IMR-90 (cell line): Measurements from ENCODE around the gene STAT4. TPM values are rescaled to one million over a fixed set of nuclear protein-coding genes. Genes with fewer than 3 reads are reported as not detected.

Source experiments
- ATAC-seq: fragments of 200-7000 bp; cut with Tn5 transposase; 2 replicates; pipeline ENCODE4 v1.9.1; 2020; ENCODE audit warnings: low read depth, mild to moderate bottlenecking, moderate library complexity
- BruUV-seq: library from RNA; stranded (reverse); fragments of 400-500 nt; replicated peaks from 2 replicates; lab custom pipeline; 2021; lab: Mats Ljungman, UMichigan
- CTCF ChIA-PET: fragments of 300-600 bp; formaldehyde crosslinking; extraction: SDS; loops from one replicate; lab custom pipeline; 2021; ENCODE audit warnings: antibody characterized with exemption; lab: Yijun Ruan, JAX
- POLR2A ChIA-PET: fragments of 300-600 bp; sonication (Branson Sonifier 250); formaldehyde crosslinking; loops from one replicate; lab custom pipeline; 2022; ENCODE audit warnings: antibody characterized with exemption; ENCODE audit not compliant: unreplicated experiment; lab: Charles Lee
- DNase-seq: peaks from one replicate; pipeline ENCODE4 v3.0.0; 2013
- H2AFZ ChIP-seq: replicated peaks from 2 replicates; pipeline ENCODE3; 2013; ENCODE audit warnings: low read length, mild to moderate bottlenecking; ENCODE audit not compliant: poor library complexity
- H2AK5ac ChIP-seq: 2 replicates; pipeline ENCODE4 v1.6.1; 2013; ENCODE audit warnings: low read depth, low read length, inconsistent platforms
- H2AK9ac ChIP-seq: replicated peaks from 2 replicates; pipeline ENCODE3; 2013; ENCODE audit warnings: mild to moderate bottlenecking, low read depth, low read length, moderate library complexity; ENCODE audit not compliant: poor library complexity
- H2BK120ac ChIP-seq: 2 replicates; pipeline ENCODE4 v1.6.1; 2013; ENCODE audit warnings: low read depth, low read length, inconsistent platforms
- H2BK15ac ChIP-seq: 3 replicates; pipeline ENCODE4 v1.6.1; 2013; ENCODE audit warnings: low read depth, low read length, inconsistent platforms
- H2BK20ac ChIP-seq: 2 replicates; pipeline ENCODE4 v1.6.1; 2013; ENCODE audit warnings: low read depth, mild to moderate bottlenecking, inconsistent platforms, low read length, moderate library complexity
- H2BK5ac ChIP-seq: 2 replicates; pipeline ENCODE4 v1.6.1; 2013; ENCODE audit warnings: mild to moderate bottlenecking, low read depth, low read length, inconsistent platforms; ENCODE audit not compliant: poor library complexity, severe bottlenecking
- H3K14ac ChIP-seq: replicated peaks from 2 replicates; pipeline ENCODE4 v1.6.1; 2013; ENCODE audit warnings: low read depth, low read length, inconsistent platforms
- H3K18ac ChIP-seq: 2 replicates; pipeline ENCODE4 v1.6.1; 2013; ENCODE audit warnings: low read depth, low read length, control low read depth
- H3K23ac ChIP-seq: 2 replicates; pipeline ENCODE4 v1.6.1; 2013; ENCODE audit warnings: low read depth, low read length, inconsistent platforms
- H3K27ac ChIP-seq: 2 replicates; pipeline ENCODE4 v1.5.1; 2013; ENCODE audit warnings: mild to moderate bottlenecking, control low read depth, low read length; ENCODE audit not compliant: insufficient read depth
- H3K27me3 ChIP-seq: 2 replicates; pipeline ENCODE4 v1.6.1; 2013; ENCODE audit warnings: low read length; ENCODE audit not compliant: control insufficient read depth, insufficient read depth
- H3K36me3 ChIP-seq: 2 replicates; pipeline ENCODE4 v1.6.1; 2013; ENCODE audit warnings: low read length, mixed read lengths; ENCODE audit not compliant: control insufficient read depth, insufficient read depth
- H3K4ac ChIP-seq: 2 replicates; pipeline ENCODE4 v1.6.1; 2013; ENCODE audit warnings: low read depth, low read length, inconsistent platforms
- H3K4me1 ChIP-seq: 2 replicates; pipeline ENCODE4 v1.6.1; 2013; ENCODE audit warnings: low read length, mixed read lengths; ENCODE audit not compliant: control insufficient read depth, insufficient read depth
- H3K4me2 ChIP-seq: 2 replicates; pipeline ENCODE4 v1.6.1; 2013; ENCODE audit warnings: low read depth, mild to moderate bottlenecking, control low read depth, low read length, moderate library complexity
- H3K4me3 ChIP-seq: 2 replicates; pipeline ENCODE4 v1.5.1; 2013; ENCODE audit warnings: low read depth, mild to moderate bottlenecking, control low read depth, low read length, moderate library complexity; ENCODE audit not compliant: insufficient read depth
- H3K56ac ChIP-seq: 2 replicates; pipeline ENCODE4 v1.6.1; 2013; ENCODE audit warnings: low read length, inconsistent platforms; ENCODE audit not compliant: insufficient read depth; ENCODE audit errors: extremely low read depth
- H3K79me1 ChIP-seq, 2 experiments: 2 replicates each; pipeline ENCODE4 v1.6.1; 2013; ENCODE audit warnings: low read length in 2 of 2, inconsistent platforms in 1 of 2, low read depth in 1 of 2
- H3K9ac ChIP-seq: 2 replicates; pipeline ENCODE4 v1.6.1; 2013; ENCODE audit warnings: low read depth, low read length, control low read depth
- H3K9me1 ChIP-seq: 2 replicates; pipeline ENCODE4 v1.6.1; 2013; ENCODE audit warnings: low read length, inconsistent platforms; ENCODE audit not compliant: insufficient read depth
- H3K9me3 ChIP-seq: 2 replicates; pipeline ENCODE4 v1.6.1; 2013; ENCODE audit warnings: low read length; ENCODE audit not compliant: control insufficient read depth, insufficient read depth
- H4K20me1 ChIP-seq: 2 replicates; pipeline ENCODE4 v1.6.1; 2013; ENCODE audit warnings: low read length, inconsistent platforms; ENCODE audit not compliant: insufficient read depth
- H4K5ac ChIP-seq: 2 replicates; pipeline ENCODE4 v1.6.1; 2013; ENCODE audit warnings: mild to moderate bottlenecking, low read depth, low read length, control low read depth
- H4K8ac ChIP-seq, 2 experiments: 2 replicates each; pipeline ENCODE4 v1.6.1; 2013; ENCODE audit warnings: low read depth in 2 of 2, low read length in 2 of 2, control low read depth in 1 of 2, inconsistent platforms in 1 of 2
- H4K91ac ChIP-seq: 2 replicates; pipeline ENCODE4 v1.6.1; 2013; ENCODE audit warnings: low read depth, low read length, inconsistent platforms; ENCODE audit not compliant: insufficient read depth
- ELK1 ChIP-seq: fragments of 150-350 bp; IDR thresholded peaks from 2 replicates; pipeline ENCODE4 v1.6.1; 2016; ENCODE audit warnings: low read depth, mild to moderate bottlenecking, low read length, moderate library complexity, borderline replicate concordance
- FOS ChIP-seq: fragments of 150-350 bp; IDR thresholded peaks from 2 replicates; pipeline ENCODE4 v1.6.1; 2016; ENCODE audit warnings: low read depth, low read length
- MAZ ChIP-seq: IDR thresholded peaks from 2 replicates; pipeline ENCODE4 v1.6.1; 2012; ENCODE audit warnings: low read depth, mild to moderate bottlenecking, low read length, improper control_type of control experiment, moderate library complexity, borderline replicate concordance
- SMC3 ChIP-seq: fragments of 150-350 bp; IDR thresholded peaks from 2 replicates; pipeline ENCODE4 v1.6.1; 2016; ENCODE audit warnings: low read depth, mild to moderate bottlenecking, antibody characterized with exemption, low read length, moderate library complexity
- WGBS, 2 experiments: methylation state at CpG; one replicate each; pipeline versions ENCODE4 v1.1.5 to v1.1.7; 2013; ENCODE audit warnings: missing lambda C conversion rate in 2 of 2; ENCODE audit not compliant: insufficient read length in 1 of 2; ENCODE audit errors: extremely low coverage in 2 of 2; 5-methylcytosine and 5-hydroxymethylcytosine counted together
- dilution Hi-C: fragments of 300-500 bp; cut with HindIII; formaldehyde crosslinking; loops from one replicate; pipeline ENCODE4 v1.14.3; 2018; ENCODE audit warnings: low sequenced_read_pairs; ENCODE audit not compliant: unreplicated experiment
- in situ Hi-C: fragments of 300-500 bp; cut with MboI; formaldehyde crosslinking; loops from 3 replicates; pipeline ENCODE4 v1.14.3; 2019; ENCODE audit warnings: low sequenced_read_pairs, inconsistent platforms, mixed read lengths
- intact Hi-C: fragments of 100-400 bp; cut with micrococcal nuclease; formaldehyde crosslinking; loops from 2 replicates; pipeline ENCODE4 v1.10.0; 2022
- polyA plus RNA-seq, 3 experiments: library from polyadenylated mRNA; depleted of rRNA; stranded (reverse); fragments of >200 nt; gene quantifications; 2 replicates each; pipeline ENCODE4 v1.2.3, GENCODE V29; 2012; ENCODE audit warnings: low replicate concordance in 1 of 3
- total RNA-seq: library from RNA; depleted of rRNA; stranded (reverse); fragments of >200 nt; gene quantifications from 2 replicates; pipeline ENCODE4 v1.2.3, GENCODE V29; 2012
- TF ChIP-seq, protein P1 (sequence below): fragments of 150-350 bp; IDR thresholded peaks from 2 replicates; pipeline ENCODE4 v1.6.1; 2017; ENCODE audit warnings: mild to moderate bottlenecking, antibody characterized with exemption, low read length, low read depth

Gene STAT4
- total and polyA plus RNA-seq, 2 of the 4 experiments (the other 2 are of a cell fraction), result 0.36 to 0.48 TPM

GRCh38 chr2:191176801-191177438, 26.1 kb upstream of the STAT4 start:
- ATAC-seq (no peak), DNase-seq (no peak)
- CTCF ChIA-PET, result interaction anchor here (0.6 kb wide), 1 partner anchor 119 kb away, joined by 3 read pairs; no protein-coding TSS in a partner anchor
- H3K9me1 ChIP-seq, result peaks cover 4% of the 10 kb centered on the region
- no peak overlapping the region for H4K91ac ChIP-seq
- in situ Hi-C loops (no loop called here), dilution Hi-C loops (no loop called here), intact Hi-C loops (no loop called here)
- no peaks in the 10 kb centered on the region for H3K27me3 ChIP-seq
- H2BK120ac ChIP-seq, result 0 out of 2 replicates have a peak overlapping the region, but pooled peaks have one; percentile 38
- no peak overlapping the region for H3K27ac ChIP-seq
- no peaks in the 10 kb centered on the region; a peak in 1 of 4 replicates for H3K79me1 ChIP-seq
- no peak overlapping the region for H3K4ac ChIP-seq
- no peak overlapping the region for H4K8ac ChIP-seq
- no peak overlapping the region for H2AFZ ChIP-seq
- no peak overlapping the region for H2BK15ac ChIP-seq
- H2BK5ac ChIP-seq, result no peak overlapping the region
- no peak overlapping the region for H3K4me3 ChIP-seq
- H3K18ac ChIP-seq, result no peak overlapping the region
- no peak overlapping the region for H2BK20ac ChIP-seq
- no peaks in the 10 kb centered on the region for H3K36me3 ChIP-seq
- peaks cover 12% of the 10 kb centered on the region for H3K4me1 ChIP-seq
- no peak overlapping the region for H2AK9ac ChIP-seq
- H4K20me1 ChIP-seq, result no peaks in the 10 kb centered on the region
- no peaks in the 10 kb centered on the region for H3K9me3 ChIP-seq
- H3K23ac ChIP-seq, result no peak overlapping the region
- no peak overlapping the region for H3K4me2 ChIP-seq
- no peak overlapping the region for H3K56ac ChIP-seq
- no CpG with 5 or more reads among the region's 2 CpGs for WGBS, 2 experiments
- no peak overlapping the region for H3K14ac ChIP-seq
- TF ChIP-seq FOS (no peak), SMC3 (no peak), ELK1 (no peak), MAZ (no peak)
- TF ChIP-seq, protein P1, sequence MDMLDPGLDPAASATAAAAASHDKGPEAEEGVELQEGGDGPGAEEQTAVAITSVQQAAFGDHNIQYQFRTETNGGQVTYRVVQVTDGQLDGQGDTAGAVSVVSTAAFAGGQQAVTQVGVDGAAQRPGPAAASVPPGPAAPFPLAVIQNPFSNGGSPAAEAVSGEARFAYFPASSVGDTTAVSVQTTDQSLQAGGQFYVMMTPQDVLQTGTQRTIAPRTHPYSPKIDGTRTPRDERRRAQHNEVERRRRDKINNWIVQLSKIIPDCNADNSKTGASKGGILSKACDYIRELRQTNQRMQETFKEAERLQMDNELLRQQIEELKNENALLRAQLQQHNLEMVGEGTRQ, result no peak
- no peak overlapping the region for H2AK5ac ChIP-seq
- no peak overlapping the region for H4K5ac ChIP-seq
- no peak overlapping the region for H3K9ac ChIP-seq
- no TSS peak for BruUV-seq
- POLR2A ChIA-PET, result no interaction called here
